Skeletal muscle cell (primary cell): ENCODE measurements around the gene OTOS.

Source experiments
- DNase-seq: peaks from one replicate; pipeline ENCODE4 v3.0.0-alpha.2; 2010; ENCODE audit warnings: low read depth
- H3K4me3 ChIP-seq: 2 replicates; pipeline ENCODE4 v1.5.1; 2011; ENCODE audit warnings: low read depth, mild to moderate bottlenecking, control low read depth, low read length, moderate library complexity

The OTOS gene

DNA sequence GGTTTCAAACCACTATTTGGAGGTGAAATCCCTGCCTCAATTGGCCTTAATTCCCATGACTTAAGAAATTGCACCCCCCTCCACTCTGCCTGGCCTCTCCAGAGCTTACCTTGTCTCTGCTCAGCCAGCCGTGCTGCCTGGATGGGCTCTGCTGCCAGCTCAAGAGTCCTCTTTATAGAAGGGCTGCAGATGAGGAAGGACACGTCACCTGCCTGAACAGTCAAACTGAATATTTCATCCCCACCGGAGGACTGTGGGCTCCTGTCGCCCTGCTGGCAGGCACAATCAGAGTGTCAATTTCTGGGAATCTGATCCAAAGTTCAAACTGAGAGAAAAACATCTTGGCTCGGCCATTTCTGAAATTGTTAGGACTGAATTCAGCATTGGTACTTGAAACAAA is at the start of gene OTOS:
TSS of gene OTOS (minus strand) at position 148 of the 400 bp plus-strand sequence. CDS start 332 bp downstream, outside the sequence.
- no peak for DNase-seq
- H3K4me3 ChIP-seq = no peak within 1 kb of the TSS

DNA sequence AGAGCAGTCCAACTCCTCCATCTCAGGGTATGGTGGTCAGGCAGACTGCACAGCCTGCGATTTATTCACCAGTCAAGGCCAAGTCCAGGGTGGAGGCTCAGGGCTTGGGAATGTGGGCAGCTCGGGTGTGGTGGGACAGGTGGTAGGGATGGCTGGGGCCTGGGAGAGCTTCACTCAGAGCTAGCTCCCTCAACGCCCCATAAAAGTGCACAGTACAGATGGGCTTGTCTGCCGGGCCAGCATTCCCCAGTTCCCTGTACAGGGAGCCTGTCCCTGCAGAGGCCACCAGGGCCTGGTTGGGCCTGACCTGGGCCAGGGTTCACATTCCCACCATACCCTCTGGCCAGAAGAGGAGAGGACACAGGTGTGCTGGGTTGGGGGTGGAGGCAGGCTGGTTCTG is 49.2 kb upstream of the OTOS start:
- DNase-seq = no peak
- H3K4me3 ChIP-seq = no peak overlapping the region

- no peak overlapping the region for H3K4me3 ChIP-seq
- DNase-seq = no peak
Measured at GRCh38 chr2:240187989-240188590, 47.6 kb upstream of the OTOS start.

- no peak overlapping the region for H3K4me3 ChIP-seq
- DNase-seq = no peak
Measured at GRCh38 chr2:240186191-240186725, 45.8 kb upstream of the OTOS start.

- no peak for DNase-seq
- H3K4me3 ChIP-seq = no peak overlapping the region
Measured at GRCh38 chr2:240184656-240185055, 44.2 kb upstream of the OTOS start.

DNA sequence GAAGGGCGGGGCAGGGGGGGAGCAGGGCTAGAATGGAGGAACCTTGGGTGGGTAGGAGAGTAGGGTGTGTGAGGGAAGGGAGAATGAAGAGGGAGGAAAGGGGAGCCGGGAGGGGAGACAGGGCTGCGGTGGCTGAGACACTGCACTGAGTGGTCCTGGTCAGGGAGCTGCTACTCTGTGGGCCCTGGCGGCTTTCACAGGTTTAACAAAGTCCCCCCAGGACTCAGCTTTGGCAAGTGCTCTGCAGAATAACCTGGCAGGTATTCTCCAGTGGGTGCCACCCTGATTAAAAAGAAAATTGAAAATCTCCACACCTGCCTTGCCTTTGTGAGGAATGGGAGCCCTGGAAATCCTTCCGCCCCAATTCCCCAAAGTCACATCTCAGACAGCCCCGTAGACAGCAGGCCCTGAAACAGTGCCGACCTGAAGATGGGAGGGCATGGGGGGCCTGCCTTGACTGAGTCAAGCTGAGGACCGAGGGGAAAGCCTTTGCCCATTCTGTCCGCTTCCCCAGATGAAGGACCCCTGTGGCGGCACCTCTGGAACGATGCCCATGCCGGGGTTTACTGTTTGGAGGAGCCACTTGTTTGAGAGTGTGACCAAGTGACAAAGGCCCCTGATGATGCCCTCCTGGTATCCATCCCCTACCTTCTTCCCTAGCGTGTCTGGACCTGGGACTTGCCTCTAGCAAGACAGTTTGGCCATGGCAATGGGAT is 43.6 kb upstream of the OTOS start:
- no peak for DNase-seq
- H3K4me3 ChIP-seq = no peak overlapping the region

DNA sequence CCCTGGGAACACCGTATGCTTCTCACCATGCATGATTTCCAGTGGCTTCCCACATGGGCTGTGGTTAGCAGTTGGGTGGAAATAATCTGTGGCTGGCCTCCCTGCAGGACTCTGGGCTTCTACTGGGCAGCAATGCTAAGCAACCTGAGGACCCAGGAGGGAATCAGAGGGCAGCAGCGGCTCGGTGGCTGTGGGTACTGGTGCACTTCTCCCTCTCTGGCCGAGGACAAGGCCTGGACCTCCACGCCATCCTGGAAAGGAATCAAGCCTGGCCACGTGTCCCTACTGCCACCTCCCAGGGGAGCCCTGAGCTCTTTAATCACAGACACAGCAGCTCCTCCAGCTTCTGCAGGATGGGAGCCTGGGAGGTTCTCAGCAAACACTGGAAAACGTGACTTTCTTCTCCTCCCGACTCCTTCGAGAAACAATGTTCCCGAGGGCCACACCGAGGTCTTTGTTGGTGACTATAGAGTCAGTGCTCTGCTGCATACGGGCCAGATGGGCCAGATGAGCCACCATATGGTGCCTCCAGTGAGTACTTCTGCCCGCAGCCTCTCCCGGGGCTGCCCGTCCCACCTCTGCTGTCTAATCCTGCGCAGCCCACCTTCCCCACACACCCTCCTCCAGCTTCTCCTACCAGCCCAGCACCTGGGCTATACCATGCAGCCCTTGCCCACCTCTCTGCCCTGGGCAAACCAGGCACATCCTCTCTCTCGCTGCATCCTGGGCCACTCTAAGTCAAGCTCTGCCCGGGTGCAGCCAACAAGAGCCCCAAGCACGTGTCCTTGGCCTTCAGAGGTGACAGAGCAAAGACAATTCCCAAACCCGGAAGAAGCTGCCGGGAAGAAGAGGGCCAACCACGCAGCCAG is 42.8 kb upstream of the OTOS start:
- H3K4me3 ChIP-seq = no peak overlapping the region
- DNase-seq = no peak

- no peak overlapping the region for H3K4me3 ChIP-seq
- no peak for DNase-seq
Measured at GRCh38 chr2:240182476-240182875, 42.0 kb upstream of the OTOS start.

DNA sequence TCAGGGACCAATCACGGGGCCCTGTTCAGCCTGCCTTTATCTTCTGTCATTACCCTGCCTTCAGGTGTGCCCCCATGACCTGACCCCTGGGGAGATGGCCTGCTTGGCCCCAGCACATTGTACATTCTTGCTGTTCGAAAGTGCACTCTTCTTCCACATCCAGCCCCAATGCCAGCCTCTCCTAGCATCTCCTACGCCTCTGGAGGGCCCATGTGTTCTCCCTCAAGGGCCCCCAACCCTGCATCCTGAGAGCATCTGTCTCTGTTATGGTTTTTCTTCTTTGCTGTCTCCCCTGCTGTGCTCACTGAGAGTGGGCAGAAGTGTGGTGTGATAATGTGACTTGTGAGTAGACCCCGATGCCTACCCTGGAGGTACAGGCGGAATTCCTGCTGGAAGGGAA is 41.5 kb upstream of the OTOS start:
- DNase-seq = no peak
- H3K4me3 ChIP-seq = no peak overlapping the region

DNA sequence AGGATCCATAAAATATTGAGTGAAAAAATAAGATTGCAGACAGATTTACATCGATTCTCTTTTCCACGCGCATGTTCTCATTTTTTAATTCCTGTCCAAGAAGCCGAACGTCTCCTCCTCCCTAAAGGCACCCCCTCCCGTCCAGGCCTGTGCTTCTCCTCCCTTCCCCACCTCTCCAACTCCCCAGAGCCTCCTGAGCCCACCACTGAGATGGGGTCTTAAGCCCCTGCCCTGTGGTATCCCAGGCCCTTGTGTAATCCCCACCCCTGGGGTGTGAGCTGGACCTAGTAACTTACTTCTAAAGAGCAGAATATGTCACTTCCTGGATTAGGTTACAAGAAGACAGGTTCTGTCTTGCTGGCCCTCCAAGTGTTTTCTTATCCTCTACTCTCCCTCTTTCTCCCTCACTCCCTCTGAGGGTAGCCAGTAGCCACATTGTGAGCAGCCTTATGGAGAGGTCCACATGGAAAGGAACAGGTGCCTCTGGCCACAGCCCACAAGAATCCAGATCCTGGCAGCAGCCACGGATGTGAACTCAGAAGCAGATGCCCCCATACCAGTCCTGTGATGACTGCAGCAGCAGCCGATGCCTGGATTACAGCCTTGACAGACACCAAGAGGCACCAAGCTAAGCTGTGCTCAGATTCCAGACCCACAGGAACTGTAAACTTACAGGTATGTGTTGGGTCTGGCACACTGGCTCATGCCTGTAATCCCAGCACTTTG is 39.6 kb upstream of the OTOS start:
- no peak overlapping the region for H3K4me3 ChIP-seq
- DNase-seq = peak; percentile 23

DNA sequence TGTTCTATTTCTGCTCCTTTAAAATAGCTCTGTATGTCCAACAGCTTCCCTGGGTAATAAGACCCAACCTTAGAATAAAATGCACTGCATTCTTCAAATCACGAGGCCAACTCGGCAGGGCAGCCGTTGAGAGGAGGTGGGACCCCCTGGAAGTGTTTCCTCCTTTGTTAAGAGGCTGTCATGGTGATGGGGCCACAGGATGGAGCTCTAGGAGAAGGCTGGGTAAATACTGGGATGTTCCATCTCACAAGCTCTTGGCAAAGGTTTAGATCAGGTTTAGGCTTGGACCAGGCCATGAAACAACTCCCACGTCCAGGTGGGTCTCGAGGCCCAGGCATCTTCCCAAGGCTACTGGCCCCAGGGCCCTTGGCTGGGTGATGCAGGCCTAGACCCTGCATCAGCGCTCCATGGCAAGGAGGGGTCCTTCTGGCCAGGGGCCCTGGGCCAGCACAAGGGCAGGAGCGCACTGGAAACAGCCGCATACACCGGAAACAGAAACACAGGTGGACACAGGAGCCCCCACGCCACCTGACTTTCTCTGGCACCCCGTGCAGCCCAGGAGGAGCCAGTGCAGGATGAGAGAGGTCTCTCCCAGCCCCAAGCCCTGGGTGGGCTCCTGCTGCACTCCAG is 38.8 kb upstream of the OTOS start:
- DNase-seq = no peak
- no peak overlapping the region for H3K4me3 ChIP-seq

DNA sequence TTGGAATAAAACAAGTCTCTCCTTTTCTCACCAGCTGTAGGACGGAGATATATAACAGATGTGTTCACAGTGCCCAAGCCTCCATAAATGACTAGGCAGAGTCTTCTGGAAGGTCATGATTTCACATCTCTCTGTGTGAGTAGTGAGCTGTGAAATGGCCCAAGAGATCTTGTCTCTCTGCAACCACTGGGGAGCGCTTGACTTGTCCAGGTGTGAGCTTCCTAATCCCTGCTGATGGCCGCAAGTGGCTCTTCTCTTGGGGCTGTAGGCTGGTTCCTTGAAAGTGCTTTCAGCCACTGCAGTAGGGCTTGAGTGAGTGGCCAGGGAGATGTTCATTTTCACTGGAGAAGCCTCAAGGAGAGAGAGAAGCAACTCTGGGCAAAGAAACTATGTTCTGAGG is 38.1 kb upstream of the OTOS start:
- no peak overlapping the region for H3K4me3 ChIP-seq

DNA sequence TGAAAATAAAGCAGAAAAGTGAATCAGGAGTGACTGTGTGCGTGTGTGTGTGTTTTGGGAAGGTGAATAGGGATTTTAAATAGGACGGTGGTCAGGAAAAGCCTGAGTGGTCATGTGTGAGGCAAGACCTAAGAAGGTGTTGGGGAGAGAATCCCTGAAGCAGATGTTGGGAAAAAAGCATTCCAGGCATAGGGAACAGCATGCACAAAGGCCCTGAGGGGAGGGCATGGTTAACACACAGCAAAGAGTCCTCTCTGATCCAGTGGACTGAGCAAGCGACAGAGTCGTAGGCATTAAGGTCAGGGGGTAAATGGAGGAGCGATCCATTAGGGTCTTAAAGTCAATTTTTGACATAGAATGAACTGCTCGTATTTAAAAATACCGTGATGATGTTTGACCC is 34.0 kb upstream of the OTOS start:
- no peak for DNase-seq
- H3K4me3 ChIP-seq = no peak overlapping the region

More for the DNA sequence above, 38.1 kb upstream of the OTOS start:
- no peak for DNase-seq

- DNase-seq = no peak
- H3K4me3 ChIP-seq = no peak overlapping the region
Measured at GRCh38 chr2:240172071-240172895, 31.8 kb upstream of the OTOS start.

- DNase-seq = no peak
- no peak overlapping the region for H3K4me3 ChIP-seq
Measured at GRCh38 chr2:240170883-240171282, 30.4 kb upstream of the OTOS start.

- DNase-seq = no peak
- H3K4me3 ChIP-seq = no peak overlapping the region
Measured at GRCh38 chr2:240170354-240170735, 29.9 kb upstream of the OTOS start.

GRCh38 chr2:240169486-240170353 is 29.3 kb upstream of the OTOS start:
- no peak overlapping the region for H3K4me3 ChIP-seq
- no peak for DNase-seq
